DLD1 (cell line): ENCODE data around the gene GALNT14.

Experiments used
- in situ Hi-C: cut with HindIII; loops from 2 replicates; pipeline ENCODE4 v1.10.0; 2017; ENCODE audit warnings: low sequenced_read_pairs

Gene GALNT14

DNA sequence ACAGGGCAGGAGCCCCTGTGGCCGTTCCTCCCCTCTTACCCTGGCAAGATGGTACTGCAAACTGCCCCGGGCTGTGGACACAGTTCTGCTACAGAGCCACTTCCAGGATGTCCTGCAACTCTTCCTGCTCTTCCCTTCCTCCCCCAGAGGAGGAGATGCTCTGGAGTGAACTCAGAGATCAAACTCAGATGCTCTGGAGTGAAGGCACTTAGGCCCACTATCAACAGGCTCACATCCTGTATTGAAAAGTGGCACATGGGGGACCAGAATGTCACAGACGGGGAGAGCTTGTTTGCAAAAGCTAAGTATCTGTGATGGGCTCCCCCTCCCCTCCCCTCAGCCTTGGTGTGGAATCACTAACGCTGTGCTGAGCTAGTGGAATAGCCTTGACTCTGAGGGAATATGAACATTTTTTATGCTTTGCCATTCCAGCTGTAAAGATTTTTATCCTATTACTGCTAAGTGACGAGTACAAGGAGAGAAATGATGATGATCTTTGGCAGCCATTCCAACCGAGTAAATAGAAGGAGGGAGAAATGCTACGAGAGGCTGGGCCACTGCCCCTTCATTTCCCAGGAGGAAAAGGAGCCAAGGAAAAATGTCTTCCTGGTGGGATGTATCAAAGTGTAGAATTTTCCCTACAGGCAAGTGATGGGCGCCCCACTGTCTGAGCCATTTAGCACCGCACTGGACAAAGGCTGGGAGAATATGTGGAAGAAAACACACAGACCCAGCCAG is 152.6 kb downstream of the GALNT14 start:
- in situ Hi-C loops = no loop called here

DNA sequence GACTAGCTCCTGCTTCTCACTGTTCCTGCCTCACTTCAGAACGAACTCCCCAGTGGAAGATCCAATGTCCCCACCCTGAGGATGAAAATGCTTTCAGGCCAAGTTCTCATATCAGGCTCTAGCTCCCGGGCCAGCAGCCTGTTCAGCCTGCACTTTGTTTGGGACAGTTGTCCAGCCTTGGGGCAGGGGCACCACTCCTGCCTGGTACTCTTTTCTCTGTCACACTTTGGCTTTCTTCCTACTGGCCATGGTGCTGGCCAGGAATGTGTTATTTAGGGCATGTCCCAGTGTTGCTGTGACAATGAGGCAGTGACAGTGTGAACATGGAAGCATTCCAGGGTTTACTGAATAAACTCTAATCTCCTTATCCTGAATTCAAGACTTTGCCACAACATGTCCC is 154.1 kb downstream of the GALNT14 start:
- in situ Hi-C loops = no loop called here

DNA sequence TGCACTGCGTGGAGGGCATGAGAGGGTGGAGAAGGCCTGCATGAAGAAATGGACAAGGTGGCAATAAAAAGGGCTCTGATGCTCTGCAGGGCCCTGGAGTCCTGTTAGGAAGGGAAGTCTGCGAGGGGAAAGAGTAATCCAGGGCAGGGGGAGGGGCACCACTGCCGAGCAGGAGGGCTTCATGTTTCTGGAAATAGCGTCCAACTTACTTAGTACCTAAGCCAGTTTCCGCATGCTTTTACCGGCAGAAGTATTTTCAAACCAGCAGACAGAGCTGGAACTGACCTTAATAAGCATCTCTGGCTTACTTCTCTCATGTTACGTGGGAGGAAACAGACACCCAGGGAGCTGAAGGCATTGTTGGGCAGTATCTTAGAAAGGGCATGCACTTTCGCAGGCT is 156.7 kb downstream of the GALNT14 start:
- in situ Hi-C loops = no loop called here

DNA sequence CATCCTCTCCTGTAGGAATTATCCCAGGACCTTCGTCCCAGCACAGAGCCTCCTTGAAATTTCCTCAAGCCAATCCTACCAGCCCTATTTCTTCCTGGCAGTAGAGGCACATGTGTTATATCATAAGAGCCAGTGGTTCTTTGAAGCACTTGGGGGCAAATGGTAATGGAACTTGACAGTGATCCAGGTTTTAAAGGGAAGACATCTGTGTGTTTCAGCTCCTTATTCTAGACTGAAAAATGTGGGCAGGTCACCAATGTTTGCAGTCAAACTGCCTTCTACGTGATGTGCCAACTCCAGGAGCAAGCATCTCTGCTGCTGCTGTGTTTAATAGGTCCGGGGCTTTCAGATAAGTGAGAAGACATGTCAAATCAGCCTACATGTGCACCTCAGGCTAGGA is 157.1 kb downstream of the GALNT14 start:
- in situ Hi-C loops = no loop called here

DNA sequence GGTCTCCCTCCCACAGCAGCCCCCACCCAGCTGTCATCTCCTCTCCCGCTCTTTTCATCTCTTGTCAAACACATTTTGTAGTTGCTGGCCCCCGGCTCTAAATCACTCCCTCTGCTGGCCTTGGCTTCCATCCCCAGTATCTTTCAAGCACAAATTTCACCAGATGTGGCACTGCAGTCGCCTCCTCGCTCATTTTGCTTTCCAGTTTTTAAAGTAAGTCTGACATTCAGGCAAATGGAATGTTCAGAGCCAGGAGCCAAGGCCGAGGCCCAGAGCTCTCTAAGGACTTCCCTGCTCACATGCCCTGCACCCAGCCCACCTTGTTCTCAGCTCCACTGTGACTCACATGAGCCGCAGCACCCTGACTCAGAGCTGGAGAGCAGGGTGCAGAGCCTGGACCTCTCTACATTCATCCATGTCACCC is 158.4 kb downstream of the GALNT14 start:
- in situ Hi-C loops = no loop called here

DNA sequence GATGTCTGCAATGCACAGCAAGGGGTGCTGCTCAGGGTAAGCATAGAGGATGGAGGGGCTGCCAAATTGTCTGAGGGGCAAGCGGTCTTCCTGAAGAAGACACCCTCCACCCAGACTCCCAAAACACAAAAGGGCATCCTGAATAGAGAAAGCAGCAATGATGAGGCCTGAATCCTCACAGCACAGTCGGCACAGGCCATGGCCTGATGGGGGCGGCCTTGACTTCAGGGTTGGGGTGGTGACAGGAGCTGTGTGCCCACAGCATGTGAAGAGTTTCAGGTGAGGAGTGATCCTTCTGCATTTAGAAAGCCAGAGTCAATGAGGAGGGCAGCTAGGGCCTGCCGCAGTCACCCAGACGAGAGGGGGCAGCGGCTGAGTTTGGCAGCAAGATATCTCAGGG is 159.4 kb downstream of the GALNT14 start:
- in situ Hi-C loops = no loop called here

DNA sequence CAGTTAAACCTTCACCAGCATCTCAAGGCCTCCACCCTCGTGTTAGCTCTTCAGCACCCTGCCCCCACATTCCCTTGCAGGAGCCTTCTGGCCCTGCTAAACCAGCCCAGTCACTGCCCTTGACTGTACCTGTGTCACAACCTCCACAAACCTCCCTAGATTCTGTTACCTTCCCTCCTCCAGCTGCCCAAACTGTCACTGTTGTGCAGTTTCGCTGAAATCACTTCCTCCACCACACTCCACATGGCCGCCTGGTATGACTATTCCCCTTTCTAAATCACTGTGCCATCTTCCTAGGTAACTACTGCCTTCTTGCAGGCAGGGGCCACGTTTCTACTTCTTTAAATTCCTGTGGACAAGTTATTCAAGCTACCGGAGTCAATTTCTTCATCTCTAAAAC is 160.2 kb downstream of the GALNT14 start:
- in situ Hi-C loops = no loop called here

DNA sequence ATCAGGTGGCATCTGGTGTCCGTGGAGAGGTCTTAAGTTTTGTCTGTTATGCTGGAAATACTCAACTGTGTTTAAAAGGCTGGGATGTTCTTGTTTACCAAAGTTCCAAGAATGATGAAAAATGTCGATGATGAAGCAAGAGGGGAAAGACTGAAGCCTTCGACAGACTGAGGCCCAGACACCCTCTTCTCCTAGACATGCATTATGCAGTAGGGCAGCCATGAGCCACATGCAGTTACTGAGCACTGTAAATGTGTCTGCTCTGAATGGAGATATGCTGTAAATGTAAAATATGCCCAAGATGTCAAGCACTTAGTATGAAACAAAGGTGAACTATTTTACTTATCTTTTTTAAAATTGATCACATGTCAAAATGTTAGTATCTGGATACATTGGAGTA is 163.1 kb downstream of the GALNT14 start:
- in situ Hi-C loops = no loop called here

DNA sequence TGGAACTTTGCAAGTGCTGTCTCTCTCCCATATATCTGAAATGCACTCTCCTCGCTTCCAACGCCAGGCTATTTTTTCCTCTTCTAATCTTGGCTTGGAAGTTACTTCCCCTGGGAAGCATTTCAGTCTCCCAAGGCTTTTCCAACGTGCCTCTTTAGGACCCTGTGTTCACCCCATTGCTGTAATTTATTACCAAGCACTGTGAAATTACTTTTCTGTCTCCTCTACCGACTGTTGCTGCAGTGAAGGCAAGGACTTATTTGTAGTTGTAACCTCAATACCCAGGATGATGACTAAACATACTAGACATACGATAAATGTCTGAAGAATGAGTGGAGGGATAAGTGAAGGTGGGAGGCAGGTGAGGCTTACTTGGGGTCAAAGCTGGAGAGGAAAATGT is 163.7 kb downstream of the GALNT14 start:
- in situ Hi-C loops = no loop called here

DNA sequence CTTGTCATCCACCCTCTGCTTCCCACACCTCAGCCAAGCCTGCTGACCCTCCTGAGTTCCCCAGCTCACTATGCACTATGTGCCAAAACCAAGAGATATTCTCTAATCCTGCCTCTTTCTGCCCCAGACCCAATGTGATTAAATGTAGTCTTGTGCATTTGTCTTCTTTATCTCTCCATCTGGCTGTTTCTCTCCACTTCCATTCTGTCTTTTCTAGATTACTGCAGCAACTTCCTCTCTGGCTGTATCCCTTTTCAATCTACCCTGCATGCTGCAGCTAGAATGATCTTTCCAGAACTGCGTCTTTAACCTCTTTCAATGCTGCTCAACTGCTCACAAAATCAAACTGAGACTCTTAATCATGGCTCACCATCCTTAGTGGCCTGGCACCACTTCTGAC is 164.1 kb downstream of the GALNT14 start:
- in situ Hi-C loops = no loop called here

DNA sequence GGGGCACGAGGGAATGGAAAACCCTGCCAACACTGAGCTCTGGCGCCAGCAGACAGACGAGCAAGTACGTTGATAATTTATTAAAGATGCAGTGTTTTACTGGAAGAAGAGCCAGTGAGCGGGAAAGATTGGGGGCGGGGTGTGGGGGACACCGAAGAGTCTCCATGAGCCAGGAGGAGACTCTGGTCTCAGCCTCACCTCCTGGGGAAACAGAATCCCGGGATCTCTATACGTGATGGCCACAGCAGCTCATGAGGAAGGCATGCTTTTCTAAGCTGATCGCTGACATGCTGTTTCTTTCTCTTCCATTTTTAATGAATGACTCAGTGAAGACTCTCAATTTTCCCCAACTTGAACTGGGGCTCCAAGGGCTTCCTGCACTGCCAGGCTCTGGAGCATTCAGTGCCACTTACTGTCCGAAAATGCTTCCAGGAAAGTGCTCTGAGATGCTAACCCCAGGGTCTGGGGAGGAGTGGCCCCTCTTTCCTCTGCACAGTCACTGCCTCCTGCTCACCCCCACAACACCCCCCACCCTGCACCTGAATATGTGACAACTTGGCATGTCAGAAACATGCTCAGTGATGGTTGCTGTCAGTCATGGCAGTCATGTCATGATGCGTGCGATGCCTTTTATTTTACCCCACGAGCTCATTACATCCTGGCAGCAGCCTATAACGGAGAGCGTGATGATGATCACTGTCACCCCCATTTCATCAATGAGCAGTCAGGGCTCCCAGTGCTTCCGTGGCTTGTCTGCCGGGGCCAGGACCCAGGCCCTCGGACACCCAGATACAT is 166.8 kb downstream of the GALNT14 start:
- in situ Hi-C loops = no loop called here

DNA sequence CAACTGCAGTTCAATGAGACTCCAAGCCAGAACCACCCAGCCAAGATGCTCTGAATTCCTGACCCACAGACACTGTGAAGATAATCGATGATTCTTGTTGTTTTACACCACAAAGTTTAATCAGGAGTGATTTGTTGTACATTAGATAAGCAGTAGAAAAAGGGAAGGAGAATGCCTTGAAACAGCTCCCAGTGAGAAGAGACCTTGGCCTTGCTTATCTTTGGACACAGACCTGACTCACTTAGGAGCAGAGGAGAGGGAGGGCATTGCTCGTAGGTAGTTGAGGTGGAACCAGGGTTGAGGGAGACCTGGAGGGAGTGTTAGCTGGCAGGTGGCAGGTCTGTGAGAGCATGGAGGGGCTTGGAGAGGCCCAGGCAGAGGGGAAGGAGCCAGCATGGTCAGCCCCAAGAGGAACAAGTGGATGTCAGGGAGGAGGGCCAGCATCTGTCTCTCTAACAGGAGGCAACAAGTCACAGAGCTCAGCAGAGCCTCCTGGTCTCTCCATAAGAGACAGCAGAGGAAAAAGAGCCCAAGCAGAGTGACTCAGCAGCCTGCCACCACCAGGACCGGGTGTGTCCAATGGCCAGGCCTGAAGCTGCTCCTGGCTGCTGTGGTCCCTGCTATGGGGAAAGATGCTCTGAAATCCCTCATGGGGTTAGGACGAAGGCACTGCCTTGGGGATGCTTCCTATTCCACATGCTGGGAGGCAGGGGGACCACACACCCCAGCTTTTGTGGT is 169.4 kb downstream of the GALNT14 start:
- in situ Hi-C loops = no loop called here

DNA sequence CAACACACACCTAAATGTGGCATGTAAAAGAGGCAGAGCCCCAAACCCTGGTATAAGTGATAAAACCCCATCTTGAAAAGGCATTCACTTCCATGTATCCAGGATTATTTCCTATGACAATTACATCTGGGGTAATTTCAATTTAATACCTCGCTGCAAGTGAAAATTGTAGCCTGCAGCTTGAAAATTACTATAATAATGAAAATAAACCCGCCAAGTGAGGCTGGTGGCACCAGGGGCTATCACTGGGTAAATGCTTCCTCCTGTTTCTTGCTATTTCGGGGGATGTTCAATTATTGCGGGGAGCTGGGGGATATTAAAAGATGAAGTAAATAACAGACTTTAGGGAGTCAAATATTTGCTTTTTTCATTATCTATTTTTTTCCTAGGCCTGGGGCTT is 171.5 kb downstream of the GALNT14 start:
- in situ Hi-C loops = no loop called here

DNA sequence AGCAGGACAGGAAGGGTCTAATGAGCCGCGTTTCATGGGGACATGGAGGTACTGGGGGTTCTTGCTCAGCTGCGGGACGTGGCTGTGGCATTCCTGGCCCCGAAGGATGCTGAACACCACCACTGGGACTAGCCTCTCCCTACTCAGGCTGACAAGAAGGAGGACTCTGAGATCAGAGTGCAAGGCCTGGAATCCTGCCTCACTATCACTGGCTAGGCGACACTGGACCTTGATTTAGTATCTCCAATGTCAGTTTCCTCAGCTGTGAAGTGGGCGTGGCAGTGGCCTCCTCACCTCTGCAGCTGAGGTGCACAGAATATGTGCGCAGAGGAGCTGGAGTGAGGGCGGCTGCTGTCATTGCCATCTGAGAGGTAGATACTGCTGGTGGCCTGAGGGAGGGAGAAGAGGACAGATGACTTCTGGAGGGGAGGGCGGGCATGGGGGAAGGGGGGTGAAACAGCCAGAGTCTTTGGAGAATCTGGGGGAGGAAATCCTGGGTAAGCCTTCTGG is 173.2 kb downstream of the GALNT14 start:
- in situ Hi-C loops = no loop called here

DNA sequence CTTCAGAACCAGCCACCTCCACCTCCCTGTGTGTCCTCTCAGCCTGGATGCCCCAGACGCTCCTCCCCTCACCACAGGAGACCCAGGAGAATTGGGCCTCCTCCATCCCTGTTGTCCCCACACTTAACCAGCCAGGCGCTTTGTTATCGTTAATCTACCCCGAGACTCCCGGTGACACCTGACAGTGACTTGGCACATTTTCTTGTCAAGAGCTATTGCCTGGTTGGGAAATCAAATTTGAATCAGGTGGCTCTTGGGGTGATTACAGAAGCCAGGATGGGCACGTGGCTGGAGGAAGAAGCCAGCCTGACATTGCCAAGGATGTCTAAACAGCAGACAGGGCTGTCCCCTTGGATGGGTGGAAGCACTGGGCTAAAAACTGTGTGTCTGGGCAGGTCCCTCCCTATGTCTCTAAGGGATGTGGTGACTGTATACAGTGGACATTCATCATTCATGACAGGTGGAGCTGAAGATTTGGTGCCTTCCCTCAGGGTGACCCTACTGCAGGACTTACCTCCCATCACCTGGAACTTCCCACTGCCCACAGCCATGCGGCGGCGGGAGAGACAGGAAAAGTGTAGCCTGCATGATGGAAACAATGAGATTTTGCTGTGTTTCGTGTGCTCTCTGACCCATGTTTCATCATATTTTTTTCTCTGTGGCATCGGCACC is 173.8 kb downstream of the GALNT14 start:
- in situ Hi-C loops = no loop called here

DNA sequence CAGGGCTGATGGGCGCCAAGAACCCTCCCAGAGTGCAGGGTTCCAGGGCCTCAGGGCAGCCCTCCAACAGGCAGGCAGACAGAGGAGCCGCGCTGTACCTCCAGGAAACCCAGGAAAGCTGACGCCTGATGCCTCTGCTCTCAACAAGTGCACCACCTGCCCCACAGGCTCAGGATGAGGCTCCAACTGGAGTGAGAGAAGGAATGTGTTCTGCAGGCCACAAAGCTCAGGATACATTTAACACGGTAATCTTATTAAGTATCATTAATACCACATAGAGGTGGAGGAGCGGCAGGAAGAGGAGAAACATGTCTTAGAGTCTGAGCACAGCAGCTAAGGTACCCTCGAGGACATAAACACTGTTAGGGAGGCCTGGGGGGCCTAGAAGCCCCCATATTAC is 175.1 kb downstream of the GALNT14 start:
- in situ Hi-C loops = no loop called here

DNA sequence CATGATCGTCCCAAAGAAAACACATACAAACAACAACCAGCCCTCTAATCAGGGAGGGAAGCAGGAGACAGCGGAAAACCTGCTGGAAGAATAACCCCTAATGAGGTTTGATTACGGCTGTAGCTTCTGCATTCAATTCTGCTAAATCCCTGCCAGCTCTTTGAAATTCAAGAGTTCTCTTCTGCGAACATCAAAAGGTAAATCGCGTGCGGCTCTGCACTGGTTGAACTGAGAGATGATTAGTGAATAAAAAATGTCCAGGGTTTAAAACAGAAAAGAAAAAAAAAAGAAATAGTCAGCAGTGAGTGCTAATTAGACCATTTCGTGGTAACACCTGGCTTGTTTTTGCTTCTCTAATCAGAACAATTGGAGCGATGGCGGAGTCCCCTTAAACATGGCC is 178.0 kb downstream of the GALNT14 start:
- in situ Hi-C loops = no loop called here

DNA sequence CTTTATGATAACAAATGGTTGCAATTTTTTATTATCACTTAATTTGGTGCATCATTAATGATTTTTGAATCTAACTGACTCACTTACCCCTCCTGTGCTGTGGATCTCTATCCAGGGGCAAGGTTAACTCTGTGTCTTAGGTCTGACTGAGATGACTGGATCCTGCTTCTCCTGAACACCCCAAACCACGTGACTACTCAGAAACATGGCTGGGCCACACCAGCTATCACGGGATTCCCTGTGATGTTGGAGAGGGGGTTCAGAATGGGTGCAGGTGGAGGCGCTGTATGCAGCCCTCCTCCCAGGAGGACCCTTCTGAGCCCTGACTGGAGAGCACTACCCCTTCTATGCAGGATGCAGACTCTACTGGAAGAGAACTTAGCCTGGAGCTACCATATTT is 178.6 kb downstream of the GALNT14 start:
- in situ Hi-C loops = no loop called here

DNA sequence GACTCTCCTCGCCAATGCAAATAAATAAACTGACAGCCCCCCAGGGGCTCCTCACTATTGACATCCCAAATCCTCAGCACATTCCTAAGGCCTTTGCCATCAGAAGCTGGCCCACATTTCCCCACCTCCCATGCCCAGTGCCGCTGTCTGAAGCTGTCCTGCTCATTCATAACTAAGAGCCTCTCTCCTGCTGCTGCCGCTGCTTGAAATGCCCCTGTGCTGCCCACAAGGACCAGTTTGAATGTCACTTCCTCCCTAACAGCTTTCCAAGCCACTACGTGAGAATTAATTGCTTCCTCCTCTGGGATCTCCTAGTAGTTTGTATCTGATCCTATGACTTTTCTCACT is 179.3 kb downstream of the GALNT14 start:
- in situ Hi-C loops = no loop called here

DNA sequence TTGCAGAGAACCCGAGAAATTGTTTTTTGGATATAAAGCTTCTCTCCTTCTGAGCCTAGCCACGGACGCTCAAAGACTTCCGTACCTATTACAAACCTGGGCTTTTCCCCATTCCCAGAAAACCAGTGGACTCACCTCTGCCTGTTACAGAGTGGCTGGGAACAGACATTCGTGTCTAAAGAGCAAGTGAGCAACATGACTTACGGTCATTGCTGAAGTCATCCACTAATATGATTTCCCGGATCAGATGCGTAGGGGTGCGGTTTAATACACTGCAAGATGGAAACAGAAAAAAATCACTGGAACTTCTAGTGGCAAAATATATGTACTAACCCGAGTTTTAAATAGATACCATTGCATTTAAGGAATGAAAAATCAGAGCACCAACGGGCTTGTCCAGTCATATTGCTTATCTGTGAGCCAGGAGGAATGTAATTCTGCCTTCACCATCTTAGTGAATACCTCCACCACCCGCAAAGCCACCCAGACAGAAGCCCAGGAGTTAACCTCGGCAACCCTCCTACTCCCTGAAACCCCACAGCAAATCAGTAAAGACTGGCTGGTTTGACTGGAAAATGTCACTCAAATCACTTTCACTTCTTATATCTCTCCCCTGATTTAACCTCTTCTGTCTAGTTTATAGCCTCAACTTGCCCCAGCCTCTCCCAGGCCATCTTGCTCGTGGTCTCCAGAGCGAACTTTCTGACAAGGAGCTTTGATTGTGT is 179.9 kb downstream of the GALNT14 start:
- in situ Hi-C loops = no loop called here
